Measurements from ENCODE around the gene DOK4. TPM values are rescaled to one million over a fixed set of nuclear protein-coding genes. Genes with fewer than 3 reads are reported as not detected.

Gene DOK4
- total and polyA plus RNA-seq, 2 of the 8 experiments (the other 6 are each of a cell fraction or from before 2014, with no cell fraction given), result 24.0 to 28.9 TPM

DNA sequence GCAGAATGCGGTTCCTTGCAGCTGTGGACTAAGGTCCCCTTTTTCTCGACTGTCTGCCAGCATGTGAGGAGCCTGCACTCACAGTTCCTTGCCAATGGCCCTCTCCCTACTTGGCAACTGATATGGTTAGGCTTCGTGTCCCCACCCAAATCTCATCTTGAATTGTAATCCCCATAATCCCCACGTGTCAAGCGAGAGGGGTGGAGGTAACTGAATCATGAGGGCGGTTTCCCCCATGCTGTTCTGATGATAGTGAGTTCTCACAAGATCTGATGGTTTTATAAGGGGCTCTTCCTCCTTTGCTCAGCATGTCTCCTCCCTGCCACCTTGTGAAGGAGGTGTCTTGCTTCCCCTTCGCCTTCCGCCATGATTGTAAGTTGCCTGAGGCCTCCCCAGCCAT is 59.0 kb downstream of the DOK4 start:
- Histone ChIP-seq H3K14ac (ENCODE audit: insufficient read length) (no peak overlapping the region), H3K4ac (replicated peaks; ENCODE audit: insufficient read length, low read depth, low read length) (no peak overlapping the region), H3K9ac (replicated peaks in 1 of 4; ENCODE audit: extremely low read depth in 1 of 4, low read depth in 3 of 4, low read length in 3 of 4) (no peak overlapping the region), H3K36me3 (ENCODE audit: control insufficient read depth in 2 of 4, insufficient read depth in 4 of 4, low read length in 3 of 4) (peaks cover 9 to 39% (median 30%) of the 10 kb centered on the region in 4 experiments; a peak in 7 of 8 replicates), H3K27me3 (replicated peaks in 1 of 4; ENCODE audit: control insufficient read depth in 3 of 4, extremely low read depth in 1 of 4, insufficient read depth in 3 of 4, low read length in 3 of 4) (no peaks in the 10 kb centered on the region), H2BK15ac (ENCODE audit: low read length) (no peak overlapping the region), H3K56ac (replicated peaks; ENCODE audit: insufficient read length, low read depth, low read length) (no peak overlapping the region), H3K23ac (ENCODE audit: insufficient read length) (no peak overlapping the region), H2AK5ac (ENCODE audit: low read depth, low read length) (no peak overlapping the region), H2BK5ac (ENCODE audit: low read depth, low read length) (no peak overlapping the region), H2BK12ac (ENCODE audit: low read depth, low read length) (no peak overlapping the region), H3K23me2 (ENCODE audit: low read depth, low read length) (no peaks in the 10 kb centered on the region), H3K4me1 (replicated peaks in 1 of 4; ENCODE audit: control insufficient read depth in 3 of 4, insufficient read depth in 4 of 4, low read length in 3 of 4) (no peaks in the 10 kb centered on the region), H3K79me2 (ENCODE audit: control insufficient read depth in 1 of 2, insufficient read depth in 2 of 2, low read length in 2 of 2) (no peaks in the 10 kb centered on the region), H2BK20ac (ENCODE audit: low read length) (no peak overlapping the region), H3K4me2 (ENCODE audit: insufficient read depth in 1 of 2, low read depth in 2 of 2, low read length in 2 of 2) (no peak overlapping the region), H4K91ac (replicated peaks; ENCODE audit: insufficient read length, low read length) (no peak overlapping the region), H4K5ac (ENCODE audit: insufficient read length, low read depth, low read length) (no peak overlapping the region), H3K79me1 (ENCODE audit: low read depth, low read length) (no peaks in the 10 kb centered on the region), H4K8ac (ENCODE audit: extremely low read depth, insufficient read depth, low read length) (no peak overlapping the region), H3K9me3 (ENCODE audit: insufficient read depth in 2 of 2, low read depth in 1 of 2, low read length in 1 of 2) (no peaks in the 10 kb centered on the region), H3K27ac (ENCODE audit: low read depth, low read length) (no peak overlapping the region), H3K18ac (ENCODE audit: extremely low read depth, low read length) (no peak overlapping the region), H2BK120ac (replicated peaks; ENCODE audit: low read depth, low read length) (no peak overlapping the region), H3K4me3 (ENCODE audit: extremely low read depth in 1 of 4, insufficient read depth in 2 of 4, low read depth in 3 of 4, low read length in 4 of 4) (no peak overlapping the region), H2AFZ (ENCODE audit: low read length) (no peak overlapping the region), H4K20me1 (replicated peaks in 1 of 2; ENCODE audit: control insufficient read depth in 1 of 2, insufficient read depth in 2 of 2, low read length in 2 of 2) (peaks cover 0 to 2% of the 10 kb centered on the region in 2 experiments)
- 92% methylated on average over 8 of the region's 8 CpGs; no CpG with 5 or more reads in 1 of the 2 experiments for WGBS, 2 experiments (ENCODE audit: extremely low coverage in 1 of 2, insufficient coverage in 1 of 2, insufficient read length in 1 of 2, insufficient replicate concordance in 2 of 2, low coverage in 1 of 2, low lambda C conversion rate in 2 of 2, missing lambda C conversion rate in 1 of 2)
- FAIRE-seq (no peak), DNase-seq (ENCODE audit: low read depth in 1 of 2, low spot score in 2 of 2) (no peak)
- CTCF ChIA-PET (ENCODE audit: partially characterized antibody), result interaction anchor here (1.7 to 19.2 kb wide), 3 partner anchors 9 to 123 kb away, joined by 3 to 513 read pairs (median 20); no protein-coding TSS in a partner anchor
- POLR2A ChIA-PET (ENCODE audit: partially characterized antibody), result interaction anchor here (1.1 to 1.2 kb wide), 2 partner anchors 9 to 19 kb away, joined by 3 to 4 read pairs; partner anchors contain the start of genes CIAPIN1 and COQ9
- no peak for TF ChIP-seq KDM4A (IDR thresholded peaks at IDR 0.05; ENCODE audit: low read depth, low read length, severe bottlenecking)
- no peak for TF ChIP-seq SIX5 (IDR thresholded peaks at IDR 0.05; ENCODE audit: low read depth, low read length)

Measured in H1 (cell line).